ENCODE measurements around the gene C20orf144.
"Not testable (repeated sequence)": the region's sequence is repeated elsewhere in the genome, so short reads cannot be mapped to it uniquely, and the experiment has no call there.

The C20orf144 gene

DNA sequence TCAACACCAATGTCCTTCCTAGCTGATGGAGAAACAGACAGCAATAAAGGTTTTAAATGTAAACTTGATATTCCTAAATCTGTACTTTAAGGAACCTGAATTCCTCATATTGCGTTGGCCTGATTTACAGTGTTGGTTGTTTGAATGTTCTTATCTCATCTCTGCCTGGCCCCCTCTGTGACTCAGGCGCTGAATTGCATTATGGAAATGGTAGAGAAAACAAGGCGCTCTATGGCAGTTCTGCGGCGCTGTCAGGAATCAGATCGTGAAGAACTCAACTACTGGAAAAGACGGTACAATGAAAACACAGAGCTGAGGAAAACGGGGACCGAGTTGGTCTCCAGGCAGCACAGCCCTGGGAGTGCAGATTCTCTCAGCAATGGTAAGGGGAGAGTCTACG is 32.6 kb upstream of the C20orf144 start:
- TF ChIP-seq, protein P1, sequence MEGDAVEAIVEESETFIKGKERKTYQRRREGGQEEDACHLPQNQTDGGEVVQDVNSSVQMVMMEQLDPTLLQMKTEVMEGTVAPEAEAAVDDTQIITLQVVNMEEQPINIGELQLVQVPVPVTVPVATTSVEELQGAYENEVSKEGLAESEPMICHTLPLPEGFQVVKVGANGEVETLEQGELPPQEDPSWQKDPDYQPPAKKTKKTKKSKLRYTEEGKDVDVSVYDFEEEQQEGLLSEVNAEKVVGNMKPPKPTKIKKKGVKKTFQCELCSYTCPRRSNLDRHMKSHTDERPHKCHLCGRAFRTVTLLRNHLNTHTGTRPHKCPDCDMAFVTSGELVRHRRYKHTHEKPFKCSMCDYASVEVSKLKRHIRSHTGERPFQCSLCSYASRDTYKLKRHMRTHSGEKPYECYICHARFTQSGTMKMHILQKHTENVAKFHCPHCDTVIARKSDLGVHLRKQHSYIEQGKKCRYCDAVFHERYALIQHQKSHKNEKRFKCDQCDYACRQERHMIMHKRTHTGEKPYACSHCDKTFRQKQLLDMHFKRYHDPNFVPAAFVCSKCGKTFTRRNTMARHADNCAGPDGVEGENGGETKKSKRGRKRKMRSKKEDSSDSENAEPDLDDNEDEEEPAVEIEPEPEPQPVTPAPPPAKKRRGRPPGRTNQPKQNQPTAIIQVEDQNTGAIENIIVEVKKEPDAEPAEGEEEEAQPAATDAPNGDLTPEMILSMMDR (IDR thresholded peaks at IDR 0.05; ENCODE audit: low read depth, low read length, missing control alignments), result no peak
- DNase-seq (ENCODE audit: extremely low read depth, low read depth), result no peak
- H3K4me3 ChIP-seq (replicated peaks; ENCODE audit: low read depth, low read length), result no peak overlapping the region

DNA sequence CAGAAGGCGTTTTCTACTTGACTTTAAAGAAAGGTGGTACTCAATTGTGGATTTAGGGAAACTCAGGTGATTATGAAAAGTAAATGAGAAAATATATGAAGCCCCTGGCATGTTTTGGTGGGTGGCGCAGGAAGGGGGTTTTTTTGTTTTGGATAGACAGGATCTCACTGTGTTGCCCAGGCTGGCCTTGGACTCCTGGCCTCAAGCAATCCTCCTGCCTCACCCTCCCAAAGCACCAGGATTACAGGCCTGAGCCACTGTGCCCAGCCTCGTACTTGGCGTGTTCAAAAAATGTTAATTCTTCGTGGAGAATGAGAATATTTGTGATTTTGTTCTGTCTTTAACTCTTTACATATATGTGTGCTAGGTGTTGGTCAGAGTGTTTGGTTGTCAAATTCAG is 32.1 kb upstream of the C20orf144 start:
- TF ChIP-seq, protein P1 (IDR thresholded peaks at IDR 0.05; ENCODE audit: low read depth, low read length, missing control alignments), result no peak
- no peak for DNase-seq (ENCODE audit: extremely low read depth, low read depth)
- H3K4me3 ChIP-seq (replicated peaks; ENCODE audit: low read depth, low read length), result no peak overlapping the region

DNA sequence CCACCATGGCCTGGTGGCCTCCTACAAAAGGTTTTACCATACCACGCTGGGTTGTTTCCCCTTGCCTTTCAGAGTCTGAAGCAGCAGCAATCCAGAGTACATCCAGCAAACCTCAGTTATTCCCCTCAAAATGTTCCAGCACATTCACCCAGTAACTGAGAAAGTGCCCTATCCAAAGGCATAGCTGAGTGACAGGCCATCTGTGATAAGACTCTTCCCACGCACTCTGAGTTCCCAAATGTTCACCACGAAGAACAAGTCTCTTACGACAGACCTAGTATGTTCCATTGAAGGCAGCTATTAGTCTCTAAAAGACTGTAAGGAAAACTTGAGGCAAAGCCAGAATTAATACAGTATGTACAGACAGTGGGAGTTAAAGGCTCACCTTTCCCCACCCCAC is 31.6 kb upstream of the C20orf144 start:
- TF ChIP-seq, protein P1 (IDR thresholded peaks at IDR 0.05; ENCODE audit: low read depth, low read length, missing control alignments), result no peak
- DNase-seq (ENCODE audit: extremely low read depth, low read depth), result no peak

DNA sequence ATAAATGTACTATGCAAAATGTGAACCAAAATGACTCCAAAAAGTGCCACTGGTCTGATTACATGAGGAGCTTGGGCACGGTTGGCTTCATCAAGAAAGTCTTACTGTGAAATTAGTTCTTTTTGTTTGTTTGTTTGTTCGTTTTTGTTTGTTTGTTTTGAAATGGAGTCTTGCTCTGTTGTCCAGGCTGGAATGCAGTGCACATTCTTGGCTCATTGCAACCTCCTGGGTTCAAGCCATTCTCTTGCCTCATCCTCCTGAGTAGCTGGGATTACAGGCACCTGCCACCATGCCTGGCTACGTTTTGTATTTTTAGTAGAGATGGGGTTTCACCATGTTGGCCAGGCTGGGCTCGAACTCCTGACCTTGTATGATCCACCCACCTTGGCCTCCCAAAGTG is 30.2 kb upstream of the C20orf144 start:
- DNase-seq (ENCODE audit: extremely low read depth, low read depth); H3K4me3 ChIP-seq (replicated peaks; ENCODE audit: low read depth, low read length): not testable (repeated sequence)

More for the DNA sequence above, 31.6 kb upstream of the C20orf144 start:
- H3K4me3 ChIP-seq (replicated peaks; ENCODE audit: low read depth, low read length), result no peak overlapping the region

DNA sequence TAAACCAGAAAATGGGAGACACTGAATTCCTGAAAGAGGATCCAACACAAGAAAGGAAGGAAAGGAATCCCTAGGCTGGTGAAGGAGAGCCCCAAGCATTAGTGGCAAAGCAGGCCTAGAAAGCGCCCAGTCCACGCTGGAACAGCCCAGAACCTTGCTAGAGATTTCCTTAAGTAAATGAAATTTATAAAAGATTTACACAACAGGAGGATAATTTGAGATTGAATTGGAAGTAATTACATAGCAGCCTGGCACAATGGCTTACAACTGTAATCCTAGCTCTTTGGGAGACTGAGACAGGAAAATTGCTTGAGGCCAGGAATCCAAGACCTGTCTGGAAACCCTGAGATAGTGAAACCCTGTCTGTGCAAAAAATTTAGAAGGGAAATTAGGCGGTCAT is 26.8 kb upstream of the C20orf144 start:
- TF ChIP-seq, protein P1 (IDR thresholded peaks at IDR 0.05; ENCODE audit: low read depth, low read length, missing control alignments), result no peak
- H3K4me3 ChIP-seq (replicated peaks; ENCODE audit: low read depth, low read length), result no peak overlapping the region
- DNase-seq (ENCODE audit: extremely low read depth, low read depth), result no peak

DNA sequence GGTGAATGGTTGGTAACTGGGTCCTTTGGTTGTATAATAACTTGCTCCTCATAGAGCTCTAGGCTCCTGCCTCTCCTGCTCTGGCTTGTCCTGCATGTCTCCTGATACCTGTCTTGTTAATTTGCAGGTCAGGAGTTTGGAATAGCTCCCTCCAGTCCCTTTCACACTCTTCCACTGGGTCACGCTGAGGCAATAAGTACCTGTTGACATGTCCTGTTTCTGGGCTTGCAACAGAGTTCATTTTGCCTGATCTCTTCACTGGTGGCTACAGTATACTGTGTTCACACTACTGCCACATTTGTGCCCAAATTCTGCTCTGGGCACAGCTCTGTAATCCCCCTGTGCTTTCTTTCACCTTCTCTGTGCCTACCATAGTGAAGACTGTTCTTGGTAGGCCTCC is 25.4 kb upstream of the C20orf144 start:
- TF ChIP-seq, protein P1 (IDR thresholded peaks at IDR 0.05; ENCODE audit: low read depth, low read length, missing control alignments), result no peak
- no peak overlapping the region for H3K4me3 ChIP-seq (replicated peaks; ENCODE audit: low read depth, low read length)
- no peak for DNase-seq (ENCODE audit: extremely low read depth, low read depth)

DNA sequence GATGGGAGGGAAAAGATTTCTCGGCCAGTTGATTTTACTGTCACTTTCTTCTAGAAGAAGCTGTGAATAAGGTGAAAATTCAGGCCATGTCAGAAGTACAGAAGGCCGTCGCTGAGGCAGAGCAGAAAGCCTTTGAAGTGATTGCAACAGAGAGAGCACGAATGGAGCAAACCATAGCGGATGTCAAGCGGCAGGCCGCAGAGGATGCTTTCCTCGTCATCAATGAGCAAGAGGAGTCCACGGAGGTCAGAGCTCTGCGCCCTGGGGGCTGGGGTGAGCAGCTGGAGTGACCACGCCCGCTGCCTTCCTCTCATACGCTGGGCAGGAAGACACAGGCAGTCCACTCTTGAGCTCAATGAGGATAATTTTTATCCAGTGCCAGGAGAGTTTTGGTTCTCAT is 21.8 kb upstream of the C20orf144 start:
- DNase-seq (ENCODE audit: extremely low read depth, low read depth), result no peak
- TF ChIP-seq, protein P1 (IDR thresholded peaks at IDR 0.05; ENCODE audit: low read depth, low read length, missing control alignments), result no peak
- H3K4me3 ChIP-seq (replicated peaks; ENCODE audit: low read depth, low read length), result no peak overlapping the region
